Mesenchymal stem cell (in vitro differentiated cells and primary cell): Measurements from ENCODE around the gene ANHX.

Experiments
- DNase-seq: peaks from one replicate; pipeline ENCODE4 v3.0.0-alpha.2; 2013
- H2AFZ ChIP-seq: one replicate; pipeline ENCODE4 v1.6.1; 2013; ENCODE audit warnings: low read depth, mild to moderate bottlenecking, control low read depth, inconsistent platforms, low read length, moderate library complexity
- H2AK5ac ChIP-seq: 2 replicates; pipeline ENCODE4 v1.6.1; 2013; ENCODE audit warnings: low read length, moderate library complexity, mild to moderate bottlenecking, inconsistent platforms; ENCODE audit not compliant: severe bottlenecking
- H2BK120ac ChIP-seq: one replicate; pipeline ENCODE4 v1.6.1; 2013; ENCODE audit warnings: low read depth, mild to moderate bottlenecking, inconsistent platforms, low read length, moderate library complexity
- H2BK12ac ChIP-seq, 2 experiments: one replicate each; pipeline ENCODE4 v1.6.1; 2013; ENCODE audit warnings: inconsistent platforms in 2 of 2, low read length in 2 of 2, mild to moderate bottlenecking in 2 of 2, moderate library complexity in 2 of 2, control low read depth in 1 of 2
- H2BK15ac ChIP-seq: one replicate; pipeline ENCODE4 v1.6.1; 2013; ENCODE audit warnings: mild to moderate bottlenecking, low read depth, inconsistent platforms; ENCODE audit not compliant: poor library complexity, severe bottlenecking
- H2BK5ac ChIP-seq: 2 replicates; pipeline ENCODE4 v1.6.1; 2013; ENCODE audit warnings: low read depth, mild to moderate bottlenecking, low read length, control low read depth, inconsistent platforms; ENCODE audit not compliant: poor library complexity, severe bottlenecking
- H3K14ac ChIP-seq, 2 experiments: one replicate each; pipeline ENCODE4 v1.6.1; 2013; ENCODE audit warnings: inconsistent platforms in 2 of 2, low read length in 2 of 2, control low read depth in 1 of 2, mild to moderate bottlenecking in 1 of 2, moderate library complexity in 1 of 2
- H3K18ac ChIP-seq, 2 experiments: one replicate each; pipeline ENCODE4 v1.6.1; 2013; ENCODE audit warnings: inconsistent platforms in 2 of 2, low read length in 2 of 2, control low read depth in 1 of 2, low read depth in 1 of 2, mild to moderate bottlenecking in 1 of 2
- H3K23ac ChIP-seq, 2 experiments: one replicate each; pipeline ENCODE4 v1.6.1; 2013; ENCODE audit warnings: inconsistent platforms in 2 of 2, low read length in 2 of 2, mild to moderate bottlenecking in 2 of 2, moderate library complexity in 2 of 2, control low read depth in 1 of 2
- H3K27ac ChIP-seq: 2 replicates; pipeline ENCODE4 v1.5.1; 2013; ENCODE audit warnings: mild to moderate bottlenecking, moderate library complexity, low read length, control low read depth, inconsistent platforms; ENCODE audit not compliant: poor library complexity, severe bottlenecking
- H3K27me3 ChIP-seq, 2 experiments: 2 replicates each; pipeline versions ENCODE4 v1.6.1 to v1.7.0; 2013; ENCODE audit warnings: low read length in 2 of 2, mild to moderate bottlenecking in 2 of 2, moderate library complexity in 2 of 2, control low read depth in 1 of 2, inconsistent platforms in 1 of 2; ENCODE audit not compliant: control insufficient read depth in 1 of 2, insufficient read depth in 1 of 2
- H3K36me3 ChIP-seq, 2 experiments: 2 replicates each; pipeline versions ENCODE4 v1.6.1 to v1.7.0; 2013; ENCODE audit warnings: low read length in 2 of 2, control low read depth in 1 of 2, inconsistent platforms in 1 of 2, low read depth in 1 of 2, mild to moderate bottlenecking in 1 of 2; ENCODE audit not compliant: insufficient read depth in 2 of 2, control insufficient read depth in 1 of 2
- H3K4ac ChIP-seq, 2 experiments: one replicate each; pipeline ENCODE4 v1.6.1; 2013; ENCODE audit warnings: inconsistent platforms in 2 of 2, low read length in 2 of 2, mild to moderate bottlenecking in 2 of 2, moderate library complexity in 2 of 2, control low read depth in 1 of 2, low read depth in 1 of 2
- H3K4me1 ChIP-seq: 2 replicates; pipeline ENCODE4 v1.6.1; 2013; ENCODE audit warnings: low read depth, low read length, control low read depth; ENCODE audit not compliant: control insufficient read depth, insufficient read depth
- H3K4me2 ChIP-seq: 2 replicates; pipeline ENCODE4 v1.6.1; 2013; ENCODE audit warnings: low read length, mild to moderate bottlenecking, inconsistent platforms; ENCODE audit not compliant: poor library complexity, severe bottlenecking
- H3K4me3 ChIP-seq, 2 experiments: 2 replicates each; pipeline versions ENCODE4 v1.5.1 to v1.7.0; 2013; ENCODE audit warnings: low read length in 2 of 2, mild to moderate bottlenecking in 2 of 2, control low read depth in 1 of 2, low read depth in 1 of 2; ENCODE audit not compliant: insufficient read depth in 1 of 2
- H3K79me1 ChIP-seq: replicated peaks from 2 replicates; pipeline ENCODE4 v1.6.1; 2013; ENCODE audit warnings: mild to moderate bottlenecking, control low read depth, low read length, inconsistent platforms; ENCODE audit not compliant: poor library complexity, severe bottlenecking
- H3K9ac ChIP-seq: 2 replicates; pipeline ENCODE4 v1.7.0; 2013; ENCODE audit warnings: mild to moderate bottlenecking, low read length, moderate library complexity
- H3K9me3 ChIP-seq: 2 replicates; pipeline ENCODE4 v1.7.0; 2013; ENCODE audit warnings: mild to moderate bottlenecking, low read length; ENCODE audit not compliant: control insufficient read depth
- H4K8ac ChIP-seq: one replicate; pipeline ENCODE4 v1.6.1; 2013; ENCODE audit warnings: inconsistent platforms, mild to moderate bottlenecking, low read length, moderate library complexity
- H4K91ac ChIP-seq: one replicate; pipeline ENCODE4 v1.6.1; 2013; ENCODE audit warnings: mild to moderate bottlenecking, low read length, inconsistent platforms
- WGBS: methylation state at CpG from one replicate; pipeline ENCODE4 v1.1.7; 2013; ENCODE audit warnings: mixed read lengths; 5-methylcytosine and 5-hydroxymethylcytosine counted together

The ANHX gene

GRCh38 chr12:133221241-133221640 lies 14.4 kb downstream of the ANHX start:
- Histone ChIP-seq H3K79me1 (no peaks in the 10 kb centered on the region), H3K27ac (no peak overlapping the region), H2BK5ac (no peak overlapping the region), H2BK12ac (no peak overlapping the region), H3K18ac (no peak overlapping the region), H3K4me1 (no peaks in the 10 kb centered on the region), H3K9ac (no peak overlapping the region), H3K27me3 (no peaks in the 10 kb centered on the region), H3K14ac (no peak overlapping the region), H4K8ac (no peak overlapping the region), H2BK15ac (no peak overlapping the region), H3K36me3 (no peaks in the 10 kb centered on the region), H4K91ac (no peak overlapping the region), H2AFZ (no peak overlapping the region), H2AK5ac (no peak overlapping the region), H3K4me3 (no peak overlapping the region), H3K23ac (no peak overlapping the region), H3K4ac (no peak overlapping the region), H3K9me3 (peaks cover 74% of the 10 kb centered on the region), H3K4me2 (no peak overlapping the region), H2BK120ac (no peak overlapping the region)
- DNase-seq = no peak
- 77% methylated on average over 16 of the region's 16 CpGs for WGBS

- Histone ChIP-seq H2BK15ac (no peak overlapping the region), H2AK5ac (no peak overlapping the region), H3K27me3 (no peaks in the 10 kb centered on the region), H3K4ac (no peak overlapping the region), H3K9me3 (peaks cover 74% of the 10 kb centered on the region), H3K79me1 (no peaks in the 10 kb centered on the region), H4K8ac (no peak overlapping the region), H3K23ac (no peak overlapping the region), H3K14ac (no peak overlapping the region), H4K91ac (no peak overlapping the region), H3K27ac (no peak overlapping the region), H3K4me2 (no peak overlapping the region), H2BK120ac (no peak overlapping the region), H3K4me1 (no peaks in the 10 kb centered on the region), H3K4me3 (no peak overlapping the region), H3K18ac (no peak overlapping the region), H2AFZ (no peak overlapping the region), H2BK5ac (no peak overlapping the region), H2BK12ac (no peak overlapping the region), H3K9ac (no peak overlapping the region), H3K36me3 (no peaks in the 10 kb centered on the region)
- no peak for DNase-seq
- 92% methylated on average over 4 of the region's 6 CpGs for WGBS
Observed at GRCh38 chr12:133220521-133220920, 15.2 kb downstream of the ANHX start.

- Histone ChIP-seq H3K27me3 (no peaks in the 10 kb centered on the region), H4K8ac (no peak overlapping the region), H2BK5ac (no peak overlapping the region), H2BK12ac (no peak overlapping the region), H2AFZ (no peak overlapping the region), H3K14ac (no peak overlapping the region), H2BK120ac (no peak overlapping the region), H3K9ac (no peak overlapping the region), H3K9me3 (peaks cover 86% of the 10 kb centered on the region), H3K79me1 (no peaks in the 10 kb centered on the region), H3K18ac (no peak overlapping the region), H3K4me3 (peak overlapping the region in 1 of 2 experiments; percentile 31), H2AK5ac (no peak overlapping the region), H3K36me3 (no peaks in the 10 kb centered on the region), H3K23ac (no peak overlapping the region), H4K91ac (no peak overlapping the region), H3K4me1 (no peaks in the 10 kb centered on the region), H3K4ac (no peak overlapping the region), H3K4me2 (no peak overlapping the region), H3K27ac (no peak overlapping the region), H2BK15ac (no peak overlapping the region)
- WGBS = 75% methylated on average over 3 of the region's 3 CpGs
- no peak for DNase-seq
Observed at GRCh38 chr12:133217219-133217618, 18.5 kb downstream of the ANHX start.

- no peak overlapping the region for H3K18ac ChIP-seq
- no peak overlapping the region for H3K27ac ChIP-seq
- H4K91ac ChIP-seq = no peak overlapping the region
- H2BK5ac ChIP-seq = no peak overlapping the region
- no peak overlapping the region for H3K14ac ChIP-seq
- H2BK12ac ChIP-seq = no peak overlapping the region
- no peaks in the 10 kb centered on the region for H3K79me1 ChIP-seq
- H3K27me3 ChIP-seq = no peaks in the 10 kb centered on the region
- no peak overlapping the region for H3K4ac ChIP-seq
- H3K9ac ChIP-seq = no peak overlapping the region
- no peak overlapping the region for H3K4me3 ChIP-seq
- H3K36me3 ChIP-seq = no peaks in the 10 kb centered on the region
- H2AFZ ChIP-seq = no peak overlapping the region
- H4K8ac ChIP-seq = no peak overlapping the region
- no peak overlapping the region for H2AK5ac ChIP-seq
- 60% methylated on average over 3 of the region's 3 CpGs for WGBS
- H2BK120ac ChIP-seq = no peak overlapping the region
- H2BK15ac ChIP-seq = no peak overlapping the region
- no peak overlapping the region for H3K23ac ChIP-seq
- no peaks in the 10 kb centered on the region for H3K4me1 ChIP-seq
- DNase-seq = no peak
- no peak overlapping the region for H3K4me2 ChIP-seq
- H3K9me3 ChIP-seq = peaks cover 92% of the 10 kb centered on the region
Observed at GRCh38 chr12:133215724-133216123, 20.0 kb downstream of the ANHX start.
